SU-DHL-6 (cell line): ENCODE results near the gene NOB1.

Experiments used
- CTCF ChIP-seq: fragments of 200-600 bp; sonication (generic); IDR thresholded peaks from one replicate; pipeline ENCODE4 v1.5.1; 2017; ENCODE audit warnings: antibody characterized with exemption, mild to moderate bottlenecking, low read length, moderate library complexity; ENCODE audit not compliant: insufficient read depth, poor library complexity, severe bottlenecking
- EZH2phosphoT487 ChIP-seq: fragments of 200-600 bp; sonication (generic), shearing (Covaris generic); conservative IDR thresholded peaks from 2 replicates; pipeline ENCODE4 v1.6.1; 2018; ENCODE audit warnings: mild to moderate bottlenecking, antibody characterized with exemption, low read length, moderate library complexity, mixed read lengths

- TF ChIP-seq CTCF (no peak), EZH2phosphoT487 (no peak)
These were observed 38.8 kb upstream of the NOB1 start for GRCh38 chr16:69793526-69793925.
